ENCODE data around the gene U2AF2. TPM values are rescaled to one million over a fixed set of nuclear protein-coding genes. Genes with fewer than 3 reads are reported as not detected.

The U2AF2 gene
- total RNA-seq, 1 experiment from 2014 or later = 80.3 TPM

GRCh38 chr19:55656988-55657747 is 2.3 kb downstream of the U2AF2 start:
- peak; percentile 34 for DNase-seq (ENCODE audit: low read depth)

GRCh38 chr19:55658846-55659459 is 4.1 kb downstream of the U2AF2 start:
- no peak for DNase-seq (ENCODE audit: low read depth)

GRCh38 chr19:55659822-55660221 is 5.0 kb downstream of the U2AF2 start:
- no peak for DNase-seq (ENCODE audit: low read depth)

GRCh38 chr19:55660404-55660803 is 5.6 kb downstream of the U2AF2 start:
- no peak for DNase-seq (ENCODE audit: low read depth)

GRCh38 chr19:55660991-55661390 is 6.2 kb downstream of the U2AF2 start:
- DNase-seq (ENCODE audit: low read depth) = no peak

- DNase-seq (ENCODE audit: low read depth) = no peak
Observed at GRCh38 chr19:55661826-55662225, 7.0 kb downstream of the U2AF2 start.

GRCh38 chr19:55663846-55664536 is 9.2 kb downstream of the U2AF2 start:
- no peak for DNase-seq (ENCODE audit: low read depth)

- DNase-seq (ENCODE audit: low read depth) = no peak
Observed at GRCh38 chr19:55666343-55667005, 11.6 kb downstream of the U2AF2 start.

GRCh38 chr19:55667006-55667381 is 12.2 kb downstream of the U2AF2 start:
- DNase-seq (ENCODE audit: low read depth) = no peak

- DNase-seq (ENCODE audit: low read depth) = no peak
Observed at GRCh38 chr19:55667511-55667910, 12.7 kb downstream of the U2AF2 start.

GRCh38 chr19:55667958-55668357 is 13.1 kb downstream of the U2AF2 start:
- DNase-seq (ENCODE audit: low read depth) = no peak

- no peak for DNase-seq (ENCODE audit: low read depth)
Observed at GRCh38 chr19:55668603-55669348, 13.9 kb downstream of the U2AF2 start.

- DNase-seq (ENCODE audit: low read depth) = no peak
Observed at GRCh38 chr19:55669418-55670279, 14.8 kb downstream of the U2AF2 start.

GRCh38 chr19:55670280-55671053 is 15.6 kb downstream of the U2AF2 start:
- DNase-seq (ENCODE audit: low read depth) = no peak

GRCh38 chr19:55671054-55671378 is 16.2 kb downstream of the U2AF2 start:
- DNase-seq (ENCODE audit: low read depth) = no peak

- no peak for DNase-seq (ENCODE audit: low read depth)
Observed at GRCh38 chr19:55672418-55672817, 17.6 kb downstream of the U2AF2 start.

GRCh38 chr19:55673465-55673864 is 18.6 kb downstream of the U2AF2 start:
- no peak for DNase-seq (ENCODE audit: low read depth)

- DNase-seq (ENCODE audit: low read depth) = no peak
Observed at GRCh38 chr19:55673889-55674288, 19.1 kb downstream of the U2AF2 start.

- DNase-seq (ENCODE audit: low read depth) = no peak
Observed at GRCh38 chr19:55674459-55674840, 19.6 kb downstream of the U2AF2 start.

Measured in RPMI7951 (cell line).